Urothelium cell line (cell line): ENCODE data around the gene OPCML.

Source experiments
- DNase-seq: peaks from one replicate; pipeline ENCODE4 v3.0.0; 2011; ENCODE audit warnings: low spot score, mixed read lengths
- FAIRE-seq: peaks from 2 replicates; lab custom pipeline; 2011; peaks lifted over from hg19 to GRCh38; lab: Jason Lieb, UNC

Gene OPCML

DNA sequence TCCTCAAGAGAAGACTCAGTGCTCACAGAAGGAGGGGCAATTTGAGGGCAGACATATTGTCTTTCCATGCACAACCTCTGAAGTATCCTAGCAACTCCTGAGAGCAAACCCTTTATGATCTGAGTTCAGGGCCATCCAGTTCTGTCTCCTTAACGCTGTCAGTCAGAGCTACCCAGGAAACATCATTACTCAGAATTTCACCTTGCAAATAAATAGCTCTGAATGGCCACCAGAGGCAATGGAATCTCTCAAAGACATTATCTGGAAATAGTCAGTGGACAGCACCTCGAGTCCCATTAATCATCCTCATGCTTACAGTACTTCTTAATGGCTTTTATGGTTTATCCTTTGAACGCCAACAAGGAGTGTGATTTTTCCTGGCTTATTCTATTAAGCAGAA is 656.1 kb downstream of the OPCML start:
- DNase-seq (no peak), FAIRE-seq (no peak)

DNA sequence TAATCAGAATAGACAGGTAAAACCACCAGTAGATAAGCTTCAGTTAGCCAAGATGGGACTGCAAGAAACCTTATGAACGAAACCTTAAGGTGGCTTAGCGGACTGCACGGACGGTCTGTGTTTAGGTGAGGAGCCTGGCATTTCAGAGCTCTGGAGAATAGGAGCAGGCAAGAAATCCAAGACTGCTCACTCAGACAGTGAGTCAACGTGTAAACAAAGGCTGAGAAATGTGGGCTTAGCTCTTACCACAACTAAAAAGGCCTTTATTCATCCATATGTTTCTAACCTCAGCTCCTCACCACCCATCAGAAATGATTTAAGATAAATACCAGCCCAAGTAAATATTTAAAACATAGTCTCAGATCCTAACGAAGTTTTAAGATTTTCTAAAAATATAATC is 657.7 kb downstream of the OPCML start:
- FAIRE-seq = no peak
- DNase-seq = peak; percentile 69

DNA sequence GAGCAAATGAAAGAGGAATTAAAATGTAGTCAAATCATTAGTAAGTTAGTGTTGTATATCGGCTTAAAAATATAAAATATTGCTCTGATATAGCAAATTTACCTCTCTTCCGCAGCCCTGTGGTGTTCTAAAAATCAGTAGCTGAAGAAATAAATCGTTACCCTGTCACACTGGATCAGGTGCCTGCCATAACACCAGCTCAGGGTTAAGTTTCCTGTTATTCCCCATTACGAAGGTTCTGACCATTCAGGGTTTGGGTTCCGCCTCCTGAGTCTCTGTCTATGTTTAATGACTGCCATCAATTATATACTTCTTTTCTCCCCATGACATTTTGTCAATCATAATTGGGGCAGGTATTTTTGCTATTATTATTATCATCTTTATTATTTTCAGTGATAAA is 658.5 kb downstream of the OPCML start:
- DNase-seq (no peak), FAIRE-seq (no peak)

DNA sequence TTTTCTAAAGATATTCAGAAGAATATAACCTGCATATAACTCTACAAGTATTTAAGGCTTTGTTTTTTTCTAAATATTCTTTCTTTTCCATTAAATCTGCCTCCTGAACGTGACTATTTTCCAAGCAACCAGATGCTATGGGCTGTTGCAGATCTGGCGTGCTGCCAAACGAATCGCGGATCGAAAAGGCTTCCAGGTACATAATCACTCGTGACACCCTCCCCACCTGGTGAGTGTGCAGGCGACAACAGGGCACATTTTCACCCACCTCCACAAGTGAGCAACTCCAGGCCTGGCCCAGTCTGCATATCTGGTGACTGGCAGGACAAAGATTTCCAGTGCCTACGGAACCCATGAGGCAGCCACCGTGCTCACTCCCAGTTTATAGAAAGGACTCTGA is 660.1 kb downstream of the OPCML start:
- DNase-seq (no peak), FAIRE-seq (no peak)

DNA sequence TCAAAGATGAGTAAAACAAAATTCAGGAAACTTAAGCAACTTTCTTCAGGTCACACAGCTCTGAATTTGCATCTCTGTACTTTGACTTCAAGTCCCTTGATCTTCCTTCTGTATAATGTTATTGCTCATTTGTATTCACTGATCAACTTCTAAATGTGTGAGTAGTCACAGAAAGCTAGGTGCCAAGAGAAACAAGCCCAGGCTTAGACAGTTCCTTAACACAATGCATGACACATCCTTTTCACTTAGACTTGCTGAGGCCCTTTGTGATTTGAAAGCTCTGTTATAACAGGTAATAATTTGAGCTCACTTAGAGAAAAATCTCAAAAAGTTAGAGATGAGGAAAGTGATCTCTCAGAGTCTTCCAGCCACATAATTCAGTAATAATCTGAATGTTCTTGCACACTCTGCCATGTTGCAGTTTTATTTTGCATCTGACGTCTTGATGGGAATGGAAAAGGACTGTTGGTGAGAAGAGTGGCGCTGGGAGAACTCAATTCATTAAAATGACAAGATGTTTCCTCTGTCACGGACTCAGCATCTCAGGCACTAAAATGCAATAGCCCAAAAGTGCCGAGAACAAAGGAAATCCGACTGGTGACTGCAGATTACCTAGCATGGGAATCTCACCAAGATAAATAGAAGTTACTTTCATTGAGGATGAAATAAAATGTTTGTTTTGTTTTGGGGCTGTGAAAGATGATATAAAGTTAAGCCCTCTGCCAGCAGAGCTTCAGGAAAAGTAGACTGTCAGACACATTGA is 665.3 kb downstream of the OPCML start:
- no peak for FAIRE-seq
- DNase-seq = no peak

DNA sequence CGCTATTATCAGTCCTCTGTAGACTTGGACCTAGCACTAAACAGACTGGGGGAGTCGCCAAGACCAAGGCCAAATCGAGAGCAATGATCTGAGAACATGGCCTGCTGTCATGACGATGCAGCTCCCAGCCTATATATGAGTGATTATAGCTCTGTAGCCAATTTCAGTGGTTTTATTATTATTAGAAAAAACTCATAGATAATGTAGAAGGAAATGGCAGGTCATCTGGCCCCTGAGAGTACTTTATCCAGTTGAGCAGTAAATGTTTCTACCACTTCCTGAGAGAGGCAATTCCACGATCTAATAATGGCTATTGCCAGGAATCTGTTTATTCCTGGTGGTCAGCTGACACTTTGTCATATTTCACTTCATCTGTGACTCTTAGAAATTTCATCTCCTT is 666.7 kb downstream of the OPCML start:
- DNase-seq (no peak), FAIRE-seq (no peak)

DNA sequence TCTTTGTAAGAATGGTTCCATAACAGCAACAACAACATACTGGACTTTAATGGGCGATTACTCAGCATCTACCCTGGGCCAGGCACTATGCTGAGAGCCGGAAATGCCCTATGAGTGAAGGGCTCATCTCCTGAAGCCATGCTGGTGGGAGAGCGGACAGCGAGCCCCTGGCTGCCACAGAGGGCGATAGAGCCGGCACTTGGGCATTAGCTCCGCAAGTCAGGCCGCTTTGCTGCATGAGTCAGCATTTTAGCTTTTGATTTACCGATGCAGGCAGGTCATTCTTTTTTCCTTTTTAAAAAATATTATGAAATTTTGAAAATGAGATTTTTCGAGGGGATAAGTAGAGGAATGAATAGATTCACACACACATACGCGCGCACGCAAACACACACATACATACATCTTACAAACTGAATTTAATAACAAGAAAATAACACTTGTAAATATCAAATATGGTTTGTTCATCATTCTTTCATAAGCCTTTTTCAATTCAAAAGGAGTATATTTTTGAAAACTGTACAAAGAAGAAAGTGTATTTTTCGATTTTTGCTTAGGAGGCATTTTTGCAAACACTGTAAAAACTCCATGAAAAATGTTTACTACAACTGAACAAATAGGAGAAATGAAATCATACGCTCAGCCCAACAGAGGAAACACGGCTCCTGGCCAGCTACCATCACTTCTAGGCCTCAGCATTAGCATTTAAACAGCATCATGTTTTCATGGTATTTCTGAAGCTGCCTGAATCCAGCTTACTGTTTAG is 667.3 kb downstream of the OPCML start:
- peak; percentile 20 for DNase-seq
- no peak for FAIRE-seq

DNA sequence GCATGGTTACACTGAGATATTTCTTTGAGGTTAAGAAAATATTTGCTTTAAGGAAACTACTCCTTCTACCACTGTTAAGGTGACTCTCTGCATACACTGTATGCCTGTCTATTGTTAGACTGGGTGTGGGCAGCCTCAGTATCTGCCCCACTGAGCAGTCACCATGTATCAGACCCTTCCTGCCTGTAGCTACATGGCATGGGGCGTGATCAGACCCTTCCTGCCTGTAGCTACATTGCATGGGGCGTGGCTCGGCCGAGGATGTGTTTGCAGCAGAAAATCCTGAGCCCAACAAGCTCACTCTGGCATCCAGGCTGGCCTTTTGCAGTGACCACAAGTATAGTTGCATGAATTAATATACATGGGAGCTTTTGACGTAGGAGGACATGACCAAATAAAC is 669.4 kb downstream of the OPCML start:
- no peak for DNase-seq
- no peak for FAIRE-seq

DNA sequence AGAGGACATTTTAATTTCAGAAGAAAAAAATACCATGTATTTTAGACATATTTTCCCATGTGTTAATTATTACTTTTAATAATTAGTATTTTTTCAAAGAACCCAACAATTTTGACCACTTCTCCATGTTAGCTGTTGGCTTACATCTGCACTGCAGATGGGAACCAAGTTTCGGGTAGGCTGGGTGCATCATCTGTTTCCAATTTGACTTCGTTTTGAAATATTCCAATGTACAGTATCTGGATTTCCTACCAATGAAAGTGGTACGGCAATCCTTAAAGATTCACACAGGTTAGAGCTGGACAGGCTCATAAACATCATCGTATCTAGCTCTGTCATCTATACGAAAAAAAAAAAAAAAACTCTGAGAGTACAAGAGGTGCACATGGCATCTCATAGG is 670.2 kb downstream of the OPCML start:
- DNase-seq = no peak
- no peak for FAIRE-seq

DNA sequence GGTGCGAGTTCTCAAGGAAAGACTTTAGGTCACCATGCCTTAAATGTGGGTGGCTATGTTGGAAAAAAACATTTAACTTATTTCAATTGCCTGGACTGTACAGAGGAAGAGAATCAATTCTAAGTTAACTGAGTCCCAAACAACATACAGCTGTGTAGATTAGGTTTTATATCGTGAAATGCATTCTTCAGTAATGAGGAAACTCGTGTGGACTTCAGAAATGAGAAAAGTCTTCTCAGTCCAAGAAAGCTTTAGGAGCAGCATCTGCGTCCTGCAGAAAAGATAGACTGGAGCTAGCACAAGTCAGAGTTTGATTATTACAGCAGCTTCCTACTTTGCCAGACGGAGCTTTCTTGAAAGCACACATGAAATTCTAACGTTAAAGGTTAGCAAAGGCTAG is 673.0 kb downstream of the OPCML start:
- no peak for FAIRE-seq
- no peak for DNase-seq

DNA sequence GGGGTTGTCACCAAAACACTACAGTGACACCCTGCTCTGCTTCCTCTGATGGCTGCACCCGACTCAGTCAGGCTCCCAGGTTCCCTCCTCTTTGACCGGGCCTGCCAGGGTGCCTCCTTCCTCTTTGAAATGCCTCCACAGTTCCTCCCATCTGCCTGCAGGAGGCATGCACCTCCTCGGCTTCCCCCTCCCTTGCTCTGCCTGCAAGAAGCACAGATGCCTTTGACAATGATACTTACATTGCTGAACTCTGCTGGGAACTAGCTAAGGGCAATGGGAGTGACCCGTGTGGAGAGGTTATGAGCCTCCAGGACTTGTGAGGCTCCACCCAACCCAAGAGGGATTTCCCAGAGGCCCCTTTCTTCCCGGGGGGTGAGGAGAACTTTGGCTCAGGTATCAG is 674.1 kb downstream of the OPCML start:
- FAIRE-seq (no peak), DNase-seq (peak; percentile 15)

DNA sequence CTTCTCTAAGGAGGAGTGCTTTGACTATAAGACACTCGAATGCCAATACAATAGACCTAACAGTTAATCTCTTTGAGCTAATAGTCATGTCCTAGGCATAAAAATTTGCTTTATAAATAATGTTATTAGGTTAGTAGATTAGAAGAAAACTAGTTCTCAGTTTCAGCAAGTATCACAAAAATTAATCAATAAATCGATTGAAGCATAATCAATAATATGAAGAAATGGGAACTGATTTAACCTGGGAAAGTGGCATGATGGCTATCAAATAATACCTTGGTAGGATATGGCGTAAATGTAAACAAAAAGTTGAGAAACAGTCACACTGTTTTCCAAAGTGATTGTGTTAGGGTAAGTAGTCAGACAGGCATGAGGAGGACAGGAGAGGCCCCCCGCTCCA is 676.3 kb downstream of the OPCML start:
- FAIRE-seq (no peak), DNase-seq (no peak)

DNA sequence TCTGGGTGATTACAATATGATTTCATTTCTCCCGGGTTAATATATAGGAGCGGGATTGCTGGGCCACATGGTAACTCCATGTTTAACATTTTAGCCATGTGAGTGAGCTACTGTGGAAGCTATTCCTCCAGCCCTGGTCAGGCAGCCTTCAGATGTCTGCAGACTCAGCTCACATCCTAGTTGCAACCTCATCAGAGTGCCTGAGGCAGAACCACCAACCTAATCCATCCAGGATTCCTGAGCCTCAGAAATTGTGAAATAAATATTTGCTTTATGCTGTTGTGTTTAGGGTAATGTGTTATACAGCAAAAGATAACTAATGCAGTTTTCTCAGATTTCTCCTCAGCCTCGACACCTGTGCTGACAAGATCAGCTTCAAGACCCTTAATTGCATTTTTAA is 676.8 kb downstream of the OPCML start:
- no peak for DNase-seq
- FAIRE-seq = no peak

DNA sequence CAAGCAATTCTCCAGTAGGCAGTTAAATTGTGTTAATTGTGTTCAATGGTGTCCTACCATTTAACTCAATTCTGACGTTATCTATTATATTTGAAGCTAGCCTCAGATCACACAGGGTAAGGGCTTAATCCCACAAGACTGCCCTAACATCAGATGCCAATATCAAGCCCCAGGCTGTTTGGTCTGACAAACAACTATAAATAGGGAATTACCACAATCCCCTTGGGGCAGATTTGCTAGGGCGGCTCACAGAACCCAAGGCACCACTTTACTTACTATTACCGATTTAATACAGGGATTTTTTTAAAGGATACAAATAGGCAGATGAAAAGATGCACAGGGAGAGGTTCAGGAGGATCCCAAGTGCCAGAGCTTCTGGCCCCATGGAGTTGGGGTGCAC is 678.4 kb downstream of the OPCML start:
- FAIRE-seq = no peak

DNA sequence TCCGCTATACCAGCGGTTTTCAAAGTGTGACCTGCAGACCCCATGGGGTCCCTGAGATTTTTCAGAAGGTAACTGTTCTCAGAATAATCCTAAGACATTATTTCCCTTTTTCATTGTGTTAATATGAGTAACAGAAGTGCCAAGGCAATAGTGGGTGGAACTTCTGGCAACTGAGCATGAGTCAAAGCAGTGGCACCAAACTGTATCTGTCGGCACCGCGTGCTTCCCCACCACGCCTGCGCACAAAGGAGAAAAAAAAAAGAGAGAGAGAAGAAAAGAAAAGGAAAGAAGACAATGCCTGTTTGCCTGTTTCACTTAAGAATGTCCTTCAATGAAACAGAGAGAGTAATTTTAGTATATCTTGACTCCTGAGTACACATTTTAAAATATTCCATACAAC is 679.9 kb downstream of the OPCML start:
- FAIRE-seq = no peak
- no peak for DNase-seq

More for the DNA sequence above, 678.4 kb downstream of the OPCML start:
- no peak for DNase-seq

DNA sequence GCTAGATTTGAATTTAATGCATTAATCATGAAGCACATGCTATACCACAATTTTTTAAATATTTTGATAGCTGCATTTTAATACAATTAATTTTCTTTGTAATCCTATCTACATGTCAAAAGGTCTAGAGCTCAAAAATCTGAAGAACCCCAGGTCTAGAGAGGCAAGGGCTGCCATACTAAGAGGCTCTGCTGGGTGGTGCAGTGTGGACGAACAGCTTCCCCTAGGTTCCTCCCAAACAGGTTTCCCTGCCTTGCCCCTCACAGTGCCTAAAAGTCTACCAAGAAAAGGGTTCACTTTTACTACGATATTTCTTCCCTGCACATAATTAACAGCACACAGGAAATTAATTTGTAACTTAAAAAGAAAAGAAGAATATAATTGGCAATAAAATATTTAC is 681.1 kb downstream of the OPCML start:
- no peak for FAIRE-seq

DNA sequence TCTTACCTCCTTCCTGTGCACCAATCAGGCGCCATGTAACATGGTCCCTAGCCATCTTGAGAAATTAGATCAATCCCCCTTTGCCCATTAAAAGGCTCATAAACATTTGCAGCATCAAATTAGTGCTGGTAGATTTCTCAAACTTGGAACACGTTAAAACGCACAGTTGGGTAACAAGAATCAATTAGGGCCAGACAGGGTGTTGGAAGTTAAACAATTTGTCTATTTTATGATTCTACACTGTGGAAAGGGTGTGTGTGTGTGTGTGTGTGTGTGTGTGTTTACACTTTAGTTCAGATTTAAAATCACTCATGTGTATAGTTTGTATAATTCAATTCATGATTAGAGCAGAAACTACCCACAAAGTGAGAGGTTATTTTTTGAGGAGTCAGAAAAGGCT is 682.0 kb downstream of the OPCML start:
- FAIRE-seq (no peak), DNase-seq (no peak)

More for the DNA sequence above, 681.1 kb downstream of the OPCML start:
- DNase-seq = no peak

DNA sequence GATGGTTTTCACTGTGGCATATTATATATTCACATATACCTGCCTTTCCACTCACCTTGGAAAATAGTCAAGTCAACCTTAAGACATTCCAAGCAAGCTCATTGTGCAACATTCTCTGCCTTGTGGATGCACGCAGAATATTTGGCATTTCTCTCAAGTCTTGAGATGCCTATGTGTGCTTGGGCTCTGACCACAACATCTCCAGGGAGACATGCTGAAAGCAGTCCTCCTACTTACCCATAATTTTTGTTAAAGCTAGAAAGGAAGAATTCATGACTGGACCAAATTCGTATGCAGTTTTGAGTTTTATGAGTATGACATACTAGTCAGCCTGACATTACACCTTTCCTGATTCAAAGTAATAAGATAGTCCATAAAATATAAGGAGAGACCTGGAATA is 684.0 kb downstream of the OPCML start:
- no peak for DNase-seq
- no peak for FAIRE-seq

DNA sequence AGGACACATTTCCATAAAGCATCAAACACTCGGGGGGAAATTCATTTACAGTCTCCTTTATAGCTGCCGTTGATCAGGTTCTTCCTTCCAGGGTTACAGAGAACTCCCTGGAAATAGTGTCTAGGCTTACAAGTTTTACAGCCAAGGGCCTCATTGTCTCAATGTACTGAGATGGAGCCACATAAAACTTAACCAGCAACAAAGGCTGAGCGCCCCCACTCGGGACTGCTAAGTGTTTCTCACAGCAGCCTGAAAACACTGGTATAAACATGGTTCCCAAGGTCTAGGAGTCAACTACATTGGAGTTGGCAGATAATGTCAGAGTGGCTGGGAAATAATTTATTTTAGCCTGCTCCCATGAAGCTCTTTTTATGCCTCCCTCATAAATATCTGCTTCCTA is 686.2 kb downstream of the OPCML start:
- FAIRE-seq (no peak), DNase-seq (no peak)

DNA sequence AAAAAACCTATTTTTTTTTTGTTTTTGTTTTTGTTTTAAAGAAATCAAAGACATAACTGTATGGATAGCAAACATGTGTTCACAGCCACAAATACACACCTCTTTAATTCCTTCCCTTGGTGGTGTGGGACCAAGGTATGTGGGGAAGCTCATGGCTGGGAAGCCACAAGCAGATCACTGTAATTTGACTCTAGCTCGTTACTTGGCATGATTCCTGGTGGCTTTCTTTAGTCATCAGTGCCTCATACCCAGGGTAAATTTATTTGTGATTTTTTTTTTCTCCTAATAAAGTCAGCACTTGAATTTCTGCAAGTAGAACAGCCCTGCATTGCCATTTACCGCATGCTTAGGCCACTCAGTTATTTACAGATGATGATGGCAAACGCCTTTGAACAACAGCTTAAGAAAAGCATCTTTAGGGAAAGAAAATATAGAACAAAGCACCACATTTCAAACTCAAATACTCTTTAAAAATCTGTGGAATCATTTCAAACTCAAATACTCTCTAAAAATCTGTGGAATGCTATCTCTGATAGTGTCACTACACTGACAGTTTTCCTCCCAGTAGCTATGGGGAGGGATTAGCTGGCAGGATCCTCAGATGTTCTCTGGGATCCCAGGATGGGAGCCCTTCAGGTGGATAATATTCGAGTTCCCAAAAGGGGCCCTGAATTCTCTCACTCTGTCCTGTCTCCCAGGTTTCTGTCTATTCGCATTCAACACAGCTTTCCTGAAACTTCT is 687.2 kb downstream of the OPCML start:
- DNase-seq (peak; percentile 75), FAIRE-seq (no peak)

DNA sequence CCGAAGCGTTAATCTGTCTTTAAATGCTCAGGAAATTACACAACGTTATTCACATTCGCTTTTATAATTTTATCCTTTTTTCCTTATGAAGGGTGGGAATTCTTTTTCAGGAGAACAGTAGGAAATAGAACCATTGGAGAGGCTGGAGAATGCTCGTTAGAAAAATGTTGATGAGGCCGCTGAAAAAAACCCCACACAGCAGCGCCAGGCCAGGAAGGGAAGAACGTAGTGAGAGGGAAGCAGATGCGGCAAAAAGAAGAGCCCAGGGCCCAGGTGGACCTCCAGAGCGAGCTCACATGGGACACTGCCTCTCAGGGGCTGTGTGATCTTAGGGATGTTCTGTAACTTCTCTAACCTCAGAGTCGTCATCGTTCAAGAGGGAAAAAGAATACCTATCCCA is 691.6 kb downstream of the OPCML start:
- DNase-seq (no peak), FAIRE-seq (no peak)

DNA sequence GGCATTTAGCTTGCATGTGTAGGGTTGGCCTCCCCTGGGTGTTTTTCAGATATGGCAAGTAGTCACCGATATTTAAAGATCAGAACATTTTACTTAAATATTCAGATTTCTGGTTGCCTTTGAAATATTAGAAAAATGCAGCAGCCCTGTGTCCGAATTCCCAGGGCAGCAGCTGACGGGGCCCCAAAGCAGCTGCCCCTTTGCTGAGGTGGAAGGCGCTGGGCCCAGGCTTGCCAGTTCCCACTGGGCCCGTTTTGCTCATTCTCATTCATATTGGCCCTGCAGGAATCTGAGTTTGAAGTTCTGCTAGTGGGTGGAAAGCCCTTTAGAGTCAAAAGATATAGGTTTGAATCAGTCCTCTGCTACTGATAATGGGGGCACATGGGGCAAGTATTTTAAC is 692.1 kb downstream of the OPCML start:
- DNase-seq = no peak
- no peak for FAIRE-seq
